C1 segment of cervical spinal cord (tissue), 14 donors: ENCODE results near the gene FSTL1.

Experiments used
- DNase-seq, 14 donors: peaks; one replicate each; lab custom pipeline; 2025; lab: John Stamatoyannopoulos, UW

Gene FSTL1, protein sequence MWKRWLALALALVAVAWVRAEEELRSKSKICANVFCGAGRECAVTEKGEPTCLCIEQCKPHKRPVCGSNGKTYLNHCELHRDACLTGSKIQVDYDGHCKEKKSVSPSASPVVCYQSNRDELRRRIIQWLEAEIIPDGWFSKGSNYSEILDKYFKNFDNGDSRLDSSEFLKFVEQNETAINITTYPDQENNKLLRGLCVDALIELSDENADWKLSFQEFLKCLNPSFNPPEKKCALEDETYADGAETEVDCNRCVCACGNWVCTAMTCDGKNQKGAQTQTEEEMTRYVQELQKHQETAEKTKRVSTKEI

DNA sequence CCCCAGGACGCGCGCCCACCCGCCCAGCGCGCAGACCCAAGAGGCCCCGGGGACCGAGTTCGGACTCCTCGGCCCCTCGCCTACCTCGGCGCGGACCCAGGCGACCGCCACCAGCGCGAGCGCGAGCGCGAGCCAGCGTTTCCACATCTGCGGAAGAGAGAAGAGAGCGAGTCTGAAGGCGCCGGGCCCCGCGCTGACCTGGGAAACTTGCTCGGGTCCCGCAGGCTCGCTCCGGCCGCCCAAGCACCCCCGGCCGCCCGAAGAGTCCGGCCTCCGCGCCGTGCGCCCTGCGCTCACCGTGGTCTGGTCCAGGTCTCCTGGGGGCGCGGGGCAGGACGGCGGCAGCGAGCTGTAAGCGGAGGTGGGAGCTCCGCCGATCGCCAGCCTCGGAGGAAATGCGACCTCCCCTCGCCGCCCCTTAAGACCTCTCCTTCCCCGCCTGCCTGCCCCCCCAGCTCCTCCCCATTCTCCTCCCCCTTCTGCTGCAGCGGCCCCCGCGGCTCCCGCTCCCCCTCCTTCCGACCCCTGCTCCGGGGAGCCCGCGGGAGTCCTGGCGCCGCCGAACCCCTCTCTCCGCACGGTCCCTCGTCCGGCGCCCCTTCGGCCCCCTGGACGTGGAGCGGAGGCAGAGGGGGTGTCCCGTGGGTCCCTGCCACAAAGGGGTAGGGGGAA is at the start of gene FSTL1:
TSS of gene FSTL1 (minus strand) at position 393 of the 672 bp plus-strand sequence. CDS start at position 147, 246 bp downstream.
- peak in 5 of 14 donors; percentile 11 to 70 (median 39) for DNase-seq

DNA sequence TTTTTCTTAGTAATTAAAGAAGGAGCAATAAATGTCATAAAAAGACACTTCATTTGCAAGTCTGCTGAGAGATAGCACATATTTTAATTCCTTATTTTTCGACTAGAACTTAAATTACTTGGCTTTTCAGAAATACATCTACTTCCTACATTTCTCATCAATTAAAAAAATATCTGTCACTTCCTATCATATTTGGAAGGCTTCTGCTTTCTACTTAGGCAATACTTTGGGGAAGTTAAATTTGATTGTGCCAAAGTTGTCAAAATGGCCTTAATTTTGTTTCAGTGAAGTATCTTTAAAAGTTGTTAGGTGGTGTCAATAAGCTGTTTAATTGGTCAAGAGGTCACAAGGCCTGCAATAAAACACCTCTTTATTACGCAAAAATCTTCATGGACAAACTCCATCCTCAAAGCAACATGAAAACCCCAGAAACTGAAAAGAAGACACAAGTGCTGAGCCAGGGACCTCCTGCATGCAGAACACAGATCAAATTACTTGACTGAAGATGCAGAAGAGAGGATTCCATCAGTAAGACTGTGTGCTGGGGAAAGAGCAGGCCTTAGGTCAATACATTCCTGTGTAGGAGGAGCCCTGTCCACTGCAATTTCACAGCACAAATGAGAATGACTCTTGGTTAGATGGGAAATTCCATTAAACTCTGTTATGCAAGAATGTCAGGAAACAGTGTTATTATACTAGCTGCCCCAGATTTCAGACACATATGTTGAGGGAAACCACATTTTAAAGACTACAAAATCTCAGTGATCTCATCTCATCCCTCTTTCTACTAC is 48.0 kb upstream of the FSTL1 start:
- DNase-seq, result no peak

DNA sequence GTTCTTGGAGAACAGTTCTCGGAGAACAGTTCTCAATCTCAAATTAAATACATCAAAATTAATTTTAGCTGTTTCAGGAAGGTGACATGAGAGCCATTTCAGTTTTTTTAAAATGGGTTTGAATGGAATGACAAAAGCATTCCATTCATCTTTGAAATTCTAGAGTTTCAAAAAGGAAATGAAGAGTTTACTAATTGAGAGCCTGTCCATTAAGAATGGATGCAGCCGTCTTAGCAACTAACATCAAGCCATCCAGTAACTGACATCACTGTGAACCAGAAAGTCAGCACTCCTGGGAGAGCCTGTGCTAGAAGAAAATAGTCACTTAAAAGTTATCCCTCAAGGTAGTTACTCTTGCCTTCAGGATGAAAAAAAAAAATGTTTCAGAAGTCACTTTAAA is 47.0 kb upstream of the FSTL1 start:
- no peak for DNase-seq

GRCh38 chr3:120497336-120497735 is 46.5 kb upstream of the FSTL1 start:
- no peak for DNase-seq

DNA sequence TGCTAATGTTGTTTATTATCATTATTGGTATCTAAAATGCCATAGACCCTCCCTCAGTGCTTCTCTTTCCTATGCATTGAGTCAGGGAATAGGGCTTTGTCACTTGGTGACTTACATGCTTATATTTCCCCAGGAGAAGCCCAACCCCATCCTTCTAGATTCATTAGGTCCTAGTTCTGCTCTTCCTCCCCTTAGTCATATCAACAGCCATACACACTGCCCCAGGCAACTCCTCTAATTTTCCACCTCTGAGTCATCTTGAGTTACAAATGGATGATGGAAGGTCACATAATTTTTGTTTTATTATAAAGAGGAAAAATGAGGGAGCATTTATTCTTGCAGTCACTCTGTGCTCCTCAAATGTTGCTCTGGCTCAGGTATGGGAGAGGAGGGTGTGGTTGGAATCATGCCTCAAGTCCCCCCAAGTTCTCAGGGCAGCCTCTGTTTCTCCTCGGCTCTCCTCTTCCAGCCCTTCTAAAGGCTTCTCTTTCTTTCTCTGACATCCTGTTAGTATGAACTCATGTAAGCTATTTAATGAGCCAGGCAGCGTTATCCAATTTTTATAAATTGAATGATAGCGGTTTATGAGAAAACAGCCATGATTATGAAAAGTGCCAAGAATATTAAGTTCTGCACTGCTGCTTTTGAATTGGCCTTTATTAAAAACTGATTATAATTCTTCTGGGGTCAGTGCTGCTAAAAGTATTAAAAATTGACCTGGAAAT is 45.6 kb upstream of the FSTL1 start:
- DNase-seq, result no peak

- no peak for DNase-seq
Observed at GRCh38 chr3:120495809-120496208, 45.0 kb upstream of the FSTL1 start.

GRCh38 chr3:120492103-120492502 is 41.3 kb upstream of the FSTL1 start:
- DNase-seq, result no peak

- DNase-seq, result no peak
Observed at GRCh38 chr3:120489421-120489820, 38.6 kb upstream of the FSTL1 start.

DNA sequence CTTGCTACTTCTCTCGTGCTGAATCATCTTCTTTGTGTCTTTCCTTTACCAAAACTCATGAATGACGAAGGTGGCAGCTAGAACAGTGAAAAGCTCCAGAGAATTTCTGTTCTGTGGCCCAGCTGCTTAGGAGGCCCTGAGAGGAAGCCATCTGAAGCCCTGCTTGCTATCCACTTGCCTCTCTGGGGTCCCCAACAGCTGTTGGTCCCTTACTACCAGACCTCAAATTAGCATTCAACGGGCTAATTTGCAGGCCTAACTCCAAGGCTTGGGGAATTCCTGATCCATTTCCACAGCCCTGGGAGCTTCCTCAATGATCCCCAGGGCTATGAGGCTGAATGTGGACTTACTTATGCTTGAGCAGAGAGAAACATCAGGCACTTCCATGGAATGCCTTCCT is 37.5 kb upstream of the FSTL1 start:
- DNase-seq, result no peak

- no peak for DNase-seq
Observed at GRCh38 chr3:120487191-120487650, 36.4 kb upstream of the FSTL1 start.

DNA sequence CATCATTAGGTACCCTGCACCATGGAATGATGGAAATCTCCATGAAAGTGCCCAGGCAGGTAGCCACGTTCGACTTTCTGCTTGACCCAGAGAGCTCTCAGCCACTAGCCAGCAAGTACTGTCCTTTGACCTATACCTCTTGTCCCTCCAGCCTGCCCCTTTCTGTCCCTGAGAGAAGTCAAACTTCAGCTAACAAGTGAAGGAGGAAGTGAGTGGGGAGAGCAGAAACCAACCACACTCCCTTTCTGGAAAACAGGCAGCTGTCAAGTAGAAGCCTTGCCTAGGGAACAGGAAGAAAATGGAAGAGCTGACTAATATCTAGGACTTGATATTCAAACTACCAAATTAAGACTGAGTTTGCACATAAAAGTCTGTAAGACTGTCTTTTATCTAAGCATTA is 30.3 kb upstream of the FSTL1 start:
- no peak for DNase-seq

- DNase-seq, result no peak
Observed at GRCh38 chr3:120477781-120478180, 27.0 kb upstream of the FSTL1 start.

- no peak for DNase-seq
Observed at GRCh38 chr3:120475722-120476377, 25.1 kb upstream of the FSTL1 start.

- DNase-seq, result no peak
Observed at GRCh38 chr3:120473896-120474675, 23.3 kb upstream of the FSTL1 start.

DNA sequence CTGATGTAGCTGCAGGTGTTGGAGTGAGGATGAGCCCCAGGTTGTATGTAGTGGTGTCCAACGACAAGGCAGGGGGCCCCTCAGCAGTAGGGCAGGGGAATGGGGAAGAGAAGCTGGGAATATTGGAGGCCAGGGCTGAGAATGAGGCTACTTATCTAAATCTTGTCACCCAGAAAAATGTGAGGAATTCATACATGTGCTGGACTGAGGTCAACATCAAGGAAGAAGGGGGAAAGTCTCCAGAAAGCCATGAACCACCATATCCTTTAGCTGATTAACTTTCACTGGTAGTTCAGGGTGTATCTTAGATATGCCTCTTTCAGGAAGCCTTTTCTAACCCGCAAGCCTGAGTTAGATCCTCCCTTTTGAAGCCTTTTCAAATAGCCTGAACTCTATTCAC is 22.6 kb upstream of the FSTL1 start:
- DNase-seq, result no peak

- no peak for DNase-seq
Observed at GRCh38 chr3:120472121-120472844, 21.5 kb upstream of the FSTL1 start.

- no peak for DNase-seq
Observed at GRCh38 chr3:120471643-120472042, 20.9 kb upstream of the FSTL1 start.

- DNase-seq, result peak in 6 of 14 donors; percentile 7 to 47 (median 32)
Observed at GRCh38 chr3:120470870-120471269, 20.1 kb upstream of the FSTL1 start.

- peak in 6 of 14 donors; percentile 10 to 40 (median 24) for DNase-seq
Observed at GRCh38 chr3:120469882-120470301, 19.1 kb upstream of the FSTL1 start.

DNA sequence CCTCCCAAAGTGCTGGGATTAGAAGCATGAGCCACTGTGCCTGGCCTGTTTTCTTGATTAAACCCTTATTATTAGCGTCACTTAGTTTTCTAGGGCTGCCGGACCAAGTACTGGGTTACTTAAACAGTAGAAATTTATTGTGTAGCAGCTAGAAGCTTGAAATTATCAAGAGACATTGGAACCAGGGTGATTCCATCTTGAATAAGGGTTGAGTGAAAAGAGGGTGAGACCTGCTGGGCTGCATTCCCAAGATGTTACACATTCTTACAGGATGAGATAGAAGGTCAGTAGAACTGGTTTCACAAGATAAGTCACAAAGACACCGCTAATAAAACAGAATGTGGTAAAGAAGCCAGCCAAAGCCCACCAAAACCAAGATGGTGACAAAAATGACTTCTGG is 18.6 kb upstream of the FSTL1 start:
- DNase-seq, result no peak
